WI38 (cell line): Measurements from ENCODE around the gene NCAPD3.

Source experiments
- H3K4me3 ChIP-seq: 2 replicates; pipeline ENCODE4 v1.5.1; 2011; ENCODE audit warnings: low read depth, mild to moderate bottlenecking, control low read depth, low read length
- CTCF ChIP-seq: IDR thresholded peaks from 2 replicates; pipeline ENCODE4 v1.5.1; 2012; ENCODE audit warnings: low read depth, mild to moderate bottlenecking, control low read depth, low read length

Gene NCAPD3

DNA sequence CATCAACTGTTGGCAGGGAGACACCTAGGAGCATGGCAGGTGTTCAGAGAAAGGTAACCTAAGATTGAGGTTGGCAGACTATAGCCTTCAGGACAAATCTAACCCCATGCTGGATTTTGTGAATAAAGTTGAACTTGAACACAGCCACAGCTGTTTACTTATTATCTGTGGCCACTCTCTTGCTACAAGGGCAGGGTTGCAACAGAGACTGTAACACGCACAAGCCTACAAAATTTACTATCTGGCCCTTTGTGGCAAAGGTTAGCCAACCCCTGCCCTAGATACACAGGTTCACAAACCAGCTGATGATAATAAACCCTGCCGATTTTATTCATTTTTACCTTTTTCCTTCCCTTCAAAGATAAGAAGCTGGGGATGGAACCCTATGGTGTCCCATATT, 26.9 kb upstream of the NCAPD3 start:
- no peak overlapping the region for H3K4me3 ChIP-seq
- no peak for TF ChIP-seq CTCF

- TF ChIP-seq CTCF = no peak
- H3K4me3 ChIP-seq = no peak overlapping the region
Observed at GRCh38 chr11:134250246-134250645, 26.5 kb upstream of the NCAPD3 start.

DNA sequence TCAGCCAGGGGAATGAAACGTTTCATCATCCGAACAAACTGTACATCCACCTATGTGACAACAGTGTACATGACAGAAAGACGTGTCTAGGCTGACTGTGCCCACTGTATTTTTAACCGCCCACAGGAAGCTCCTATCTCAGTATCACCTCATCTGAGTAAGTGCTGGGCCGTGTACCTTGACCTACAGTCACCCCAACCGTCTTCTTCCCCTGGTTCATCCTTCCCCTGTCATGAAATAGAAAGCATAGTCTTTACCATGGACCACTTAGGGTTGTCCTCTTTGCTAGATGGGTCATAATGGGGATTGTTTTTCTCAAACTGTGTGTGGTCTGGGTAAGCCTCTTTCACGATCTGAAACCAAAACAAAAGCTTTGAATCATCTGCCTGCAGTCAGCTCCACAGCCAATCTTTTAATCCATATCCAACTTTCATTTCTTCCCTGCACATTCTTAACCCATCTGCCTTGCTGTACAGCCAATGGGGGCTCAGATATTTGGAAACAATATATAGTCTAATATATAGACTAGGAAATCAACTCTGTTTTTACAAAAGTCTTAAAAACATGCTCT, 25.2 kb upstream of the NCAPD3 start:
- no peak for TF ChIP-seq CTCF
- H3K4me3 ChIP-seq = no peak overlapping the region

GRCh38 chr11:134246678-134247077, 22.9 kb upstream of the NCAPD3 start:
- no peak for TF ChIP-seq CTCF
- H3K4me3 ChIP-seq = no peak overlapping the region

DNA sequence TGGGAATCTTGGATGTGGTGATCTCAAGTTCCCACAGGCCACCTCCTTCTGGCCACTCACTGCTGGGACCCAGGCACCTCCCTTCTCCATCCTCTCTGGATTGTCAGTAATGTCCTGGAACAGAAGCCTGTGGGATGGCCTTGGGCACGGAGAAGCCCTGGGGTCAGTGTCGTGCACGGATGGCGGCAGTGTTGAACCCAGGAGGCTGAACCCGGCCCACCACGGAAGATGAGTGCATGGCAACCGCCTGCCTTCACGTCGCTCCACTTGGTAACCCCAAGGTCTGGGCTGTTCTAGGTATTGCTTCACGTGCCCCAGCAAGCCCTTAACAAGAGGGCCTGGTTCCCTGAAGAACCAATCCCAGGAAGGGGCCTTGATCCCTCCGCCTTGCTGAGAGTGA, 22.3 kb upstream of the NCAPD3 start:
- H3K4me3 ChIP-seq = no peak overlapping the region
- no peak for TF ChIP-seq CTCF

DNA sequence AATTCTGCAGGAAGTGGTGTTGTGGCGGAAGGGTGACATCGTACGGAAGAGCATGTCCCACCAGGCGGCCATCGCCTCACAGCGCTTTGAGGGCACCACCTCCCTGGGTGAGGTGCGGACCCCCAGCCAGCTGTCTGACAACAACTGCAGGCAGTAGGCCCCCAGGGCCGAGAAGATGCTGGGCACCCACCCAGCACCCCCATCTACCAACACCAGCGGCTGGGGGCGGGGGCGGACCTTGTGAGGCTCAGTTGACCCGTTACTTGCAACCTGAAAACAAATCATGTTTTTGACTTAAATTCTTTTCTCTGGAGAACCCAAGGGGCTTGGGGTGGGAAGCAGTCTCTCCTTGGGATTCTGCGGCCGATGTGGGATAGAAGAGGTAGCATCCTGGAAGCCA, 21.7 kb upstream of the NCAPD3 start:
- no peak overlapping the region for H3K4me3 ChIP-seq
- TF ChIP-seq CTCF = no peak

GRCh38 chr11:134244593-134244992, 20.8 kb upstream of the NCAPD3 start:
- H3K4me3 ChIP-seq = no peak overlapping the region
- peak; percentile 23; the same call in 1 of the 2 replicates for TF ChIP-seq CTCF
